Gastrocnemius medialis (tissue), 4 donors: ENCODE data around the gene GLIPR1. TPM values are rescaled to one million over a fixed set of nuclear protein-coding genes. Genes with fewer than 3 reads are reported as not detected.

Experiments used
- ATAC-seq, 2 donors: fragments of 150-250 bp; one replicate each; pipeline ENCODE4 v1.9.1; 2016
- DNase-seq, 2 donors: peaks; one replicate each; pipeline ENCODE4 v3.0.0-alpha.2; 2019
- H3K27ac ChIP-seq, 4 donors: fragments of 200-600 bp; sonication (generic); 1 replicate in 1 of 4; 2 replicates in 3 of 4; pipeline ENCODE4 v1.5.1; 2016 to 2018; ENCODE audit warnings: mild to moderate bottlenecking in 2 of 4, moderate library complexity in 1 of 4
- H3K27me3 ChIP-seq, 3 donors: fragments of 200-600 bp; sonication (generic) in 2 of 3; 1 replicate in 1 of 3; 2 replicates in 2 of 3; pipeline versions ENCODE4 v1.5.1 to v1.6.0; 2016 to 2019; ENCODE audit warnings: mild to moderate bottlenecking in 1 of 3, moderate library complexity in 1 of 3
- H3K36me3 ChIP-seq, 2 donors: fragments of 200-600 bp; sonication (generic) in 1 of 2; one replicate each; pipeline ENCODE4 v1.5.1; 2017 to 2018
- H3K4me1 ChIP-seq, 2 donors: fragments of 200-600 bp; sonication (generic) in 1 of 2; one replicate each; pipeline ENCODE4 v1.5.1; 2016 to 2017; ENCODE audit warnings: mild to moderate bottlenecking in 2 of 2
- H3K4me3 ChIP-seq, 4 donors: fragments of 200-600 bp; sonication (generic) in 3 of 4; 1 replicate in 1 of 4; 2 replicates in 3 of 4; pipeline ENCODE4 v1.5.1; 2016 to 2019; ENCODE audit warnings: mild to moderate bottlenecking in 2 of 4
- H3K9me3 ChIP-seq, 3 donors: fragments of 200-600 bp; sonication (generic) in 2 of 3; 1 replicate in 1 of 3; 2 replicates in 2 of 3; pipeline ENCODE4 v1.5.1; 2016 to 2019
- POLR2A ChIP-seq, 2 donors: fragments of 450-650 bp; IDR thresholded peaks; one replicate each; pipeline ENCODE4 v1.6.1; 2017; ENCODE audit warnings: antibody characterized with exemption in 2 of 2, mild to moderate bottlenecking in 2 of 2, moderate library complexity in 2 of 2
- in situ Hi-C, 4 donors: fragments of 200-750 bp; cut with MboI; loops; one replicate each; pipeline versions ENCODE4 v1.15.0 to v1.8.0; 2017; ENCODE audit warnings: low sequenced_read_pairs in 4 of 4
- intact Hi-C: fragments of 100-400 bp; cut with DNase I; formaldehyde crosslinking; loops from one replicate; pipeline ENCODE4 v1.15.1; 2023; ENCODE audit warnings: low total_unique reads
- total RNA-seq, 4 donors: library from RNA; depleted of rRNA; stranded (reverse); fragments of >200 nt; gene quantifications; one replicate each; pipeline versions ENCODE4 v1.1.0 to v1.2.3, GENCODE V29; 2016
- TF ChIP-seq, protein P1 (sequence below), 5 experiments: fragments of 450-650 bp in 3 of 5; fragments of 200-600 bp in 2 of 5; sonication (generic) in 2 of 5; IDR thresholded peaks in 4 of 5; conservative IDR thresholded peaks in 1 of 5; 1 replicate in 4 of 5; 2 replicates in 1 of 5; pipeline ENCODE4 v1.5.1; 2016 to 2019; ENCODE audit warnings: antibody characterized with exemption in 5 of 5, mild to moderate bottlenecking in 3 of 5, moderate library complexity in 3 of 5

The GLIPR1 gene
- total RNA-seq, 4 donors from 2014 or later: 1.1 to 5.6 (median 2.8) TPM

DNA sequence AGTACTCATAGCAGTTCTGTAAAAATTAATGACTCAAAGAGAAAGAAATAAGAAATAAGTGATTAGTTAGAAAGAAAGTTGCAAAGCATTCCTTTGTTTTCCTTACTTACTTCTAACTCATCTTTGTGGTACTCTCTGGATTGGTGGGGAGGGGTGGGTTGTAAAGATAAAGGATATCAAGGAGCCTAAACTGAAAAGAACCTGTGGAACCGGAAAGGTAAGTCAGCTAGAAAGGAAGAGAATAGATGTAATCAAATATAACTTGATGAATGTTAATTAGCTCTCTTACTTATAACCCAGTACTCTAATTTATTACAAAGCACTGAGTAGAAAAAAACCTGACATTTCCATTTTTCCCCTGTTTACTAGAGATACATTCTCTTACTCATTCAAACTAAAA lies 68.3 kb downstream of the GLIPR1 start:
- H3K4me1 ChIP-seq: peaks cover 0 to 3% of the 10 kb centered on the region in 2 donors
- no peak overlapping the region for H3K27ac ChIP-seq
- TF ChIP-seq, protein P1, sequence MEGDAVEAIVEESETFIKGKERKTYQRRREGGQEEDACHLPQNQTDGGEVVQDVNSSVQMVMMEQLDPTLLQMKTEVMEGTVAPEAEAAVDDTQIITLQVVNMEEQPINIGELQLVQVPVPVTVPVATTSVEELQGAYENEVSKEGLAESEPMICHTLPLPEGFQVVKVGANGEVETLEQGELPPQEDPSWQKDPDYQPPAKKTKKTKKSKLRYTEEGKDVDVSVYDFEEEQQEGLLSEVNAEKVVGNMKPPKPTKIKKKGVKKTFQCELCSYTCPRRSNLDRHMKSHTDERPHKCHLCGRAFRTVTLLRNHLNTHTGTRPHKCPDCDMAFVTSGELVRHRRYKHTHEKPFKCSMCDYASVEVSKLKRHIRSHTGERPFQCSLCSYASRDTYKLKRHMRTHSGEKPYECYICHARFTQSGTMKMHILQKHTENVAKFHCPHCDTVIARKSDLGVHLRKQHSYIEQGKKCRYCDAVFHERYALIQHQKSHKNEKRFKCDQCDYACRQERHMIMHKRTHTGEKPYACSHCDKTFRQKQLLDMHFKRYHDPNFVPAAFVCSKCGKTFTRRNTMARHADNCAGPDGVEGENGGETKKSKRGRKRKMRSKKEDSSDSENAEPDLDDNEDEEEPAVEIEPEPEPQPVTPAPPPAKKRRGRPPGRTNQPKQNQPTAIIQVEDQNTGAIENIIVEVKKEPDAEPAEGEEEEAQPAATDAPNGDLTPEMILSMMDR (IDR thresholded peaks at IDR 0.05 in 4 of 5, conservative IDR thresholded peaks at IDR 0.05 in 1 of 5): no peak
- no peak for TF ChIP-seq POLR2A (IDR thresholded peaks at IDR 0.05)
- DNase-seq (no peak), ATAC-seq (no peak)
- intact Hi-C loops: no loop called here
- H3K9me3 ChIP-seq: no peaks in the 10 kb centered on the region
- in situ Hi-C loops: loop anchor here in 2 of 4 donors (25.0 kb wide), 2 partner anchors 488 to 813 kb away; partner anchors contain the start of gene PHLDA1 (in 1 of the 2)
- H3K4me3 ChIP-seq: no peak overlapping the region
- no peaks in the 10 kb centered on the region for H3K36me3 ChIP-seq
- no peaks in the 10 kb centered on the region for H3K27me3 ChIP-seq

DNA sequence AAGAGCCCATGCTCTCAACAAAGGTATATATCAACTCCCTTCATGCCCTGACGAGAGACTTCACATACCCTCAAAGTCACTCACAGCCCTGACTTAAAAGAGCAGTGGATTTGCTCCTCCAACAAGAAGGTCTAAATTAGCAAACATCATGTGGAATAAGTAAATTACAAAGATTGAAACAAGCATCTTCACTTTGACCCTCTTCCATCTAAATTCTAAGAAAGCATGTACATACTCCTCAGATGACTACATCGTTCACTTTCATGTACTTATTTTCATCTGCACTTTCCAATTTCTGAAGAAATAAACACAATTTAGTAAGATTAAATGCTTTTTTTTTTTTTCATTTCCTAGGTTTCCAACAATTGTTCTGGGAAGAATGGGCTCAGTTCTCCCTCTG lies 69.4 kb downstream of the GLIPR1 start:
- no peak for ATAC-seq
- in situ Hi-C loops: loop anchor here in 2 of 4 donors (25.0 kb wide), 2 partner anchors 487 to 812 kb away; partner anchors contain the start of gene PHLDA1 (in 1 of the 2)
- intact Hi-C loops: no loop called here

DNA sequence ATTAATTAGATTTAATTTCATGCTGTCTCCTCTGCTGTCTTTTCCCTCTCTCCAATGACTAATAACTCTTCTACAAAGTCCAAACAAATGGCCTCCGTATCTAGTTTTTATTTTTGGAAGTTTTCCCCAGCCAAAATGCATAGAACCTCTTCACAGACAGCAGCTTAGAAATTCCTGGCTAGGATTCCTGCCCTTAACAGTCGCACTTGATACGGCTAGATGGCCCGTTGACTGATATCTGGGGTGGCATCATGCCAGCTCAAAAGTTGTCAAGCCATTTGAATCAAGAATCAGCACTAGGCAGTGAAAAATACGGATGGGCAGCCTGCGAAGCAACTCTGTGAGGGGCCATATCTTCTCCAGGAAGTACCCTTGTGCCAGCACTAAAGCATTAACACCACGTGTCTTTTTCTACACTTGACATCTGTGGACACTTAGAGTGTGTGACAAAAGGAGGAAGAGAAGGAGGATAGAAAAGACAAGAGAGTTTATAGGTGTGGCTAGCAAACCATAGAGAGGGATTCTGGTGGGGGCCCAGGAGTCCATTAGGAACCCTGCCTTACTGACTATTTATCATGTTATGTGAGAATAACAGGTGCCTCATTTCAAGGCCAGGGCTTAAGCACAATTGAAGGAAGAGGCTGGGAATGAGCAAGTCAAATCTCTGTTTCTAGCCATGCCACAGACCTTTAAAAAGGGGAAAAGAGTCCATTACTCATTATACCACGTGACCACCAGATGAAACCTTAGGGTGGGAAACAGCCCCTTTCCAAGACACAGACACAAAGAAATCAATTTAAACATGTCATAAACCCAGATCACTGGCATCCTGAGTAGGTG lies 70.1 kb downstream of the GLIPR1 start:
- ATAC-seq: no peak
- Histone ChIP-seq H3K36me3 (no peaks in the 10 kb centered on the region), H3K9me3 (no peaks in the 10 kb centered on the region), H3K27me3 (no peaks in the 10 kb centered on the region), H3K4me1 (peaks cover 0 to 3% of the 10 kb centered on the region in 2 donors), H3K4me3 (no peak overlapping the region), H3K27ac (no peak overlapping the region)
- DNase-seq: no peak
- TF ChIP-seq, protein P1 (IDR thresholded peaks at IDR 0.05 in 4 of 5, conservative IDR thresholded peaks at IDR 0.05 in 1 of 5): no peak
- TF ChIP-seq POLR2A (IDR thresholded peaks at IDR 0.05): no peak
- in situ Hi-C loops (no loop called here), intact Hi-C loops (no loop called here)

More for the DNA sequence above, 69.4 kb downstream of the GLIPR1 start:
- Histone ChIP-seq H3K9me3 (no peaks in the 10 kb centered on the region), H3K27me3 (no peaks in the 10 kb centered on the region), H3K36me3 (no peaks in the 10 kb centered on the region), H3K27ac (no peak overlapping the region), H3K4me1 (peaks cover 0 to 3% of the 10 kb centered on the region in 2 donors), H3K4me3 (no peak overlapping the region)
- no peak for DNase-seq
- TF ChIP-seq, protein P1 (IDR thresholded peaks at IDR 0.05 in 4 of 5, conservative IDR thresholded peaks at IDR 0.05 in 1 of 5): no peak
- TF ChIP-seq POLR2A (IDR thresholded peaks at IDR 0.05): no peak

DNA sequence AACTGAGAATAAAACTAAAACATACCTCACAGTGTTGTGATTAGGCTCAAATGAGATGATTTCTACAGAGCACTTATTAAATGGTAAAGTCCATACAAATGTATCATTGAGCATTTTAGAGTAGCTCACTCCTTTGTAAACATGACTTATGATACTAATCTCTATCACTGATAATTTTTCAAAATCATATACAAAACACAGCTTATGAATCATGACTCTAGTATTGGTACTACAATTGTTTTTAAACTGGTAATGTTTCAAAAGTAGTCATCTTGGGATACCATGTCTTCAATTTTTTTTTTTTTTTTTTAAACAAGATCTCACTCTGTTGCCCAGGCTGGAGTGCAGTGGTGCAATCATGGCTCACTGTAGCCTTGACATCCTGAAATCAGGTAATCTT lies 70.9 kb downstream of the GLIPR1 start:
- no peaks in the 10 kb centered on the region for H3K36me3 ChIP-seq
- peaks cover 0 to 3% of the 10 kb centered on the region in 2 donors for H3K4me1 ChIP-seq
- intact Hi-C loops (no loop called here), in situ Hi-C loops (no loop called here)
- H3K4me3 ChIP-seq: no peak overlapping the region
- DNase-seq (no peak), ATAC-seq (no peak)
- no peaks in the 10 kb centered on the region for H3K9me3 ChIP-seq
- no peaks in the 10 kb centered on the region for H3K27me3 ChIP-seq
- no peak overlapping the region for H3K27ac ChIP-seq
- no peak for TF ChIP-seq POLR2A (IDR thresholded peaks at IDR 0.05)
- TF ChIP-seq, protein P1 (IDR thresholded peaks at IDR 0.05 in 4 of 5, conservative IDR thresholded peaks at IDR 0.05 in 1 of 5): no peak
